Endothelial cell of umbilical vein (primary cell): ENCODE measurements around the gene CACNA2D1.

Experiments used
- EZH2 ChIP-seq: IDR thresholded peaks from 2 replicates; pipeline ENCODE4 v1.6.1; 2012; ENCODE audit warnings: borderline replicate concordance, low read depth, mild to moderate bottlenecking, moderate library complexity, low read length, inconsistent platforms; ENCODE audit not compliant: severe bottlenecking
- POLR2A ChIP-seq: IDR thresholded peaks from 2 replicates; pipeline ENCODE4 v1.6.1; 2012; ENCODE audit warnings: low read depth, mild to moderate bottlenecking, control low read depth, low read length
- POLR2AphosphoS5 ChIP-seq: IDR thresholded peaks from 2 replicates; pipeline ENCODE4 v1.6.1; 2012; ENCODE audit warnings: low read depth, mild to moderate bottlenecking, control low read depth, low read length, moderate library complexity; ENCODE audit not compliant: insufficient read depth
- TF ChIP-seq, protein P1 (sequence below), 2 donors: IDR thresholded peaks; 1 replicate in 1 of 2; 2 replicates in 1 of 2; pipeline ENCODE4 v1.5.1; 2011; ENCODE audit warnings: low read length in 2 of 2, mild to moderate bottlenecking in 2 of 2, moderate library complexity in 2 of 2, control low read depth in 1 of 2, inconsistent platforms in 1 of 2, low read depth in 1 of 2; ENCODE audit not compliant: insufficient read depth in 1 of 2; ENCODE audit errors: extremely low read depth in 1 of 2

DNA sequence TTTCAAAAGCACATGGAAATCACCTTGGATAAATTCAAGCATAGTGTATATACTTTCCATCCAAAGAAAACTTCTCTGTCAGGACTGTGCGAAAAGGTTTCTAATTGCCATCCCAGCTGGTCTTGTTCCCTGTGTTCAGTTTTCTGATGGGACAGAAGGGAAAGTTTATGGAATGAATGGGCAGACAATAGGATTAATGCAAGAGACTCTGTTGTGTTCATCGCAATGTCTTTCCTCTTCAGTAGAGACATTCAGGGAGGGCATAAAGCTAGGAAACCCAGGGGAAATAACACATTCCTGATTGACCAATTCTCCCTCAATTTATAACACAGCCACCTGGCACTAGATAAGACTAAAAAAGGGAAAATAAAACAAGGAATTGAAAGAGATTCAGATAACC lies 78.9 kb downstream of the CACNA2D1 start:
- TF ChIP-seq, protein P1, sequence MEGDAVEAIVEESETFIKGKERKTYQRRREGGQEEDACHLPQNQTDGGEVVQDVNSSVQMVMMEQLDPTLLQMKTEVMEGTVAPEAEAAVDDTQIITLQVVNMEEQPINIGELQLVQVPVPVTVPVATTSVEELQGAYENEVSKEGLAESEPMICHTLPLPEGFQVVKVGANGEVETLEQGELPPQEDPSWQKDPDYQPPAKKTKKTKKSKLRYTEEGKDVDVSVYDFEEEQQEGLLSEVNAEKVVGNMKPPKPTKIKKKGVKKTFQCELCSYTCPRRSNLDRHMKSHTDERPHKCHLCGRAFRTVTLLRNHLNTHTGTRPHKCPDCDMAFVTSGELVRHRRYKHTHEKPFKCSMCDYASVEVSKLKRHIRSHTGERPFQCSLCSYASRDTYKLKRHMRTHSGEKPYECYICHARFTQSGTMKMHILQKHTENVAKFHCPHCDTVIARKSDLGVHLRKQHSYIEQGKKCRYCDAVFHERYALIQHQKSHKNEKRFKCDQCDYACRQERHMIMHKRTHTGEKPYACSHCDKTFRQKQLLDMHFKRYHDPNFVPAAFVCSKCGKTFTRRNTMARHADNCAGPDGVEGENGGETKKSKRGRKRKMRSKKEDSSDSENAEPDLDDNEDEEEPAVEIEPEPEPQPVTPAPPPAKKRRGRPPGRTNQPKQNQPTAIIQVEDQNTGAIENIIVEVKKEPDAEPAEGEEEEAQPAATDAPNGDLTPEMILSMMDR (IDR thresholded peaks at IDR 0.05; ENCODE audit: extremely low read depth in 1 of 2, insufficient read depth in 1 of 2, low read depth in 1 of 2, low read length in 2 of 2), result no peak
- TF ChIP-seq EZH2 (no peak), POLR2A (no peak), POLR2AphosphoS5 (no peak)
